Mesenchymal stem cell (in vitro differentiated cells and primary cell): ENCODE results near the gene FOXE3.
"Not testable (repeated sequence)": the region's sequence is repeated elsewhere in the genome, so short reads cannot be mapped to it uniquely, and the experiment has no call there.

Experiments used
- DNase-seq: peaks from one replicate; pipeline ENCODE4 v3.0.0-alpha.2; 2013
- H2AFZ ChIP-seq: one replicate; pipeline ENCODE4 v1.6.1; 2013; ENCODE audit warnings: low read depth, mild to moderate bottlenecking, control low read depth, inconsistent platforms, low read length, moderate library complexity
- H2AK5ac ChIP-seq: 2 replicates; pipeline ENCODE4 v1.6.1; 2013; ENCODE audit warnings: low read length, moderate library complexity, mild to moderate bottlenecking, inconsistent platforms; ENCODE audit not compliant: severe bottlenecking
- H2BK120ac ChIP-seq: one replicate; pipeline ENCODE4 v1.6.1; 2013; ENCODE audit warnings: low read depth, mild to moderate bottlenecking, inconsistent platforms, low read length, moderate library complexity
- H2BK12ac ChIP-seq, 2 experiments: one replicate each; pipeline ENCODE4 v1.6.1; 2013; ENCODE audit warnings: inconsistent platforms in 2 of 2, low read length in 2 of 2, mild to moderate bottlenecking in 2 of 2, moderate library complexity in 2 of 2, control low read depth in 1 of 2
- H2BK15ac ChIP-seq: one replicate; pipeline ENCODE4 v1.6.1; 2013; ENCODE audit warnings: mild to moderate bottlenecking, low read depth, inconsistent platforms; ENCODE audit not compliant: poor library complexity, severe bottlenecking
- H2BK5ac ChIP-seq: 2 replicates; pipeline ENCODE4 v1.6.1; 2013; ENCODE audit warnings: low read depth, mild to moderate bottlenecking, low read length, control low read depth, inconsistent platforms; ENCODE audit not compliant: poor library complexity, severe bottlenecking
- H3K14ac ChIP-seq, 2 experiments: one replicate each; pipeline ENCODE4 v1.6.1; 2013; ENCODE audit warnings: inconsistent platforms in 2 of 2, low read length in 2 of 2, control low read depth in 1 of 2, mild to moderate bottlenecking in 1 of 2, moderate library complexity in 1 of 2
- H3K18ac ChIP-seq, 2 experiments: one replicate each; pipeline ENCODE4 v1.6.1; 2013; ENCODE audit warnings: inconsistent platforms in 2 of 2, low read length in 2 of 2, control low read depth in 1 of 2, low read depth in 1 of 2, mild to moderate bottlenecking in 1 of 2
- H3K23ac ChIP-seq, 2 experiments: one replicate each; pipeline ENCODE4 v1.6.1; 2013; ENCODE audit warnings: inconsistent platforms in 2 of 2, low read length in 2 of 2, mild to moderate bottlenecking in 2 of 2, moderate library complexity in 2 of 2, control low read depth in 1 of 2
- H3K27ac ChIP-seq: 2 replicates; pipeline ENCODE4 v1.5.1; 2013; ENCODE audit warnings: mild to moderate bottlenecking, moderate library complexity, low read length, control low read depth, inconsistent platforms; ENCODE audit not compliant: poor library complexity, severe bottlenecking
- H3K27me3 ChIP-seq, 2 experiments: 2 replicates each; pipeline versions ENCODE4 v1.6.1 to v1.7.0; 2013; ENCODE audit warnings: low read length in 2 of 2, mild to moderate bottlenecking in 2 of 2, moderate library complexity in 2 of 2, control low read depth in 1 of 2, inconsistent platforms in 1 of 2; ENCODE audit not compliant: control insufficient read depth in 1 of 2, insufficient read depth in 1 of 2
- H3K36me3 ChIP-seq, 2 experiments: 2 replicates each; pipeline versions ENCODE4 v1.6.1 to v1.7.0; 2013; ENCODE audit warnings: low read length in 2 of 2, control low read depth in 1 of 2, inconsistent platforms in 1 of 2, low read depth in 1 of 2, mild to moderate bottlenecking in 1 of 2; ENCODE audit not compliant: insufficient read depth in 2 of 2, control insufficient read depth in 1 of 2
- H3K4ac ChIP-seq, 2 experiments: one replicate each; pipeline ENCODE4 v1.6.1; 2013; ENCODE audit warnings: inconsistent platforms in 2 of 2, low read length in 2 of 2, mild to moderate bottlenecking in 2 of 2, moderate library complexity in 2 of 2, control low read depth in 1 of 2, low read depth in 1 of 2
- H3K4me1 ChIP-seq: 2 replicates; pipeline ENCODE4 v1.6.1; 2013; ENCODE audit warnings: low read depth, low read length, control low read depth; ENCODE audit not compliant: control insufficient read depth, insufficient read depth
- H3K4me2 ChIP-seq: 2 replicates; pipeline ENCODE4 v1.6.1; 2013; ENCODE audit warnings: low read length, mild to moderate bottlenecking, inconsistent platforms; ENCODE audit not compliant: poor library complexity, severe bottlenecking
- H3K4me3 ChIP-seq, 2 experiments: 2 replicates each; pipeline versions ENCODE4 v1.5.1 to v1.7.0; 2013; ENCODE audit warnings: low read length in 2 of 2, mild to moderate bottlenecking in 2 of 2, control low read depth in 1 of 2, low read depth in 1 of 2; ENCODE audit not compliant: insufficient read depth in 1 of 2
- H3K79me1 ChIP-seq: replicated peaks from 2 replicates; pipeline ENCODE4 v1.6.1; 2013; ENCODE audit warnings: mild to moderate bottlenecking, control low read depth, low read length, inconsistent platforms; ENCODE audit not compliant: poor library complexity, severe bottlenecking
- H3K9ac ChIP-seq: 2 replicates; pipeline ENCODE4 v1.7.0; 2013; ENCODE audit warnings: mild to moderate bottlenecking, low read length, moderate library complexity
- H3K9me3 ChIP-seq: 2 replicates; pipeline ENCODE4 v1.7.0; 2013; ENCODE audit warnings: mild to moderate bottlenecking, low read length; ENCODE audit not compliant: control insufficient read depth
- H4K8ac ChIP-seq: one replicate; pipeline ENCODE4 v1.6.1; 2013; ENCODE audit warnings: inconsistent platforms, mild to moderate bottlenecking, low read length, moderate library complexity
- H4K91ac ChIP-seq: one replicate; pipeline ENCODE4 v1.6.1; 2013; ENCODE audit warnings: mild to moderate bottlenecking, low read length, inconsistent platforms
- WGBS: methylation state at CpG from one replicate; pipeline ENCODE4 v1.1.7; 2013; ENCODE audit warnings: mixed read lengths; 5-methylcytosine and 5-hydroxymethylcytosine counted together

The FOXE3 gene

GRCh38 chr1:47456250-47456649, 40.2 kb downstream of the FOXE3 start:
- Histone ChIP-seq H3K79me1 (no peaks in the 10 kb centered on the region), H3K23ac (no peak overlapping the region), H2AFZ (no peak overlapping the region), H2AK5ac (no peak overlapping the region), H3K4ac (no peak overlapping the region), H3K9ac (no peak overlapping the region), H4K91ac (no peak overlapping the region), H2BK120ac (no peak overlapping the region), H3K27ac (no peak overlapping the region), H4K8ac (no peak overlapping the region), H3K27me3 (peaks cover 44 to 76% of the 10 kb centered on the region in 2 experiments), H2BK12ac (no peak overlapping the region), H3K18ac (no peak overlapping the region), H3K4me3 (no peak overlapping the region), H3K14ac (no peak overlapping the region), H3K9me3 (no peaks in the 10 kb centered on the region), H3K36me3 (no peaks in the 10 kb centered on the region), H2BK15ac (no peak overlapping the region), H3K4me2 (no peak overlapping the region), H2BK5ac (no peak overlapping the region), H3K4me1 (no peaks in the 10 kb centered on the region)
- DNase-seq: no peak
- 86% methylated on average over 1 of the region's 4 CpGs for WGBS

GRCh38 chr1:47457547-47457946, 41.5 kb downstream of the FOXE3 start:
- not testable (repeated sequence) for H2BK5ac ChIP-seq, H3K9ac ChIP-seq, H3K23ac ChIP-seq, H4K8ac ChIP-seq, H2BK12ac ChIP-seq, H3K9me3 ChIP-seq, H2BK120ac ChIP-seq, H2BK15ac ChIP-seq, H3K27ac ChIP-seq, H3K4me2 ChIP-seq, H2AFZ ChIP-seq, H3K4ac ChIP-seq, H3K79me1 ChIP-seq, H3K14ac ChIP-seq, H4K91ac ChIP-seq, H2AK5ac ChIP-seq, H3K18ac ChIP-seq, H3K4me1 ChIP-seq, H3K36me3 ChIP-seq, DNase-seq, H3K4me3 ChIP-seq
- peaks cover 35 to 76% of the 10 kb centered on the region in 2 experiments for H3K27me3 ChIP-seq
- 89% methylated on average over 16 of the region's 16 CpGs for WGBS

- no peak overlapping the region for H3K18ac ChIP-seq
- H4K8ac ChIP-seq: no peak overlapping the region
- no peak overlapping the region for H2BK5ac ChIP-seq
- no peaks in the 10 kb centered on the region for H3K79me1 ChIP-seq
- H4K91ac ChIP-seq: peak overlapping the region; percentile 85
- 41% methylated on average over 11 of the region's 11 CpGs for WGBS
- no peaks in the 10 kb centered on the region for H3K36me3 ChIP-seq
- no peak overlapping the region for H2BK12ac ChIP-seq
- H3K4me1 ChIP-seq: no peaks in the 10 kb centered on the region
- H3K14ac ChIP-seq: no peak overlapping the region
- no peak overlapping the region for H2AK5ac ChIP-seq
- H3K27ac ChIP-seq: no peak overlapping the region
- H2BK15ac ChIP-seq: no peak overlapping the region
- H3K4me3 ChIP-seq: no peak overlapping the region
- H3K4ac ChIP-seq: no peak overlapping the region
- no peak for DNase-seq
- H3K9me3 ChIP-seq: no peaks in the 10 kb centered on the region
- no peak overlapping the region for H3K4me2 ChIP-seq
- H2BK120ac ChIP-seq: no peak overlapping the region
- H3K9ac ChIP-seq: no peak overlapping the region
- H3K27me3 ChIP-seq: peaks cover 32 to 80% of the 10 kb centered on the region in 2 experiments
- H3K23ac ChIP-seq: no peak overlapping the region
- no peak overlapping the region for H2AFZ ChIP-seq
Measured at GRCh38 chr1:47459253-47459788, 43.2 kb downstream of the FOXE3 start.

- Histone ChIP-seq H4K91ac (no peak overlapping the region), H3K4ac (no peak overlapping the region), H3K4me3 (no peak overlapping the region), H3K79me1 (no peaks in the 10 kb centered on the region), H2BK12ac (no peak overlapping the region), H2AFZ (no peak overlapping the region), H3K23ac (no peak overlapping the region), H3K4me2 (no peak overlapping the region), H3K9me3 (no peaks in the 10 kb centered on the region), H3K4me1 (no peaks in the 10 kb centered on the region), H3K14ac (no peak overlapping the region), H4K8ac (no peak overlapping the region), H3K36me3 (no peaks in the 10 kb centered on the region), H2BK5ac (no peak overlapping the region), H3K27ac (no peak overlapping the region), H3K18ac (no peak overlapping the region), H2AK5ac (no peak overlapping the region), H2BK120ac (no peak overlapping the region), H3K27me3 (peaks cover 30 to 77% of the 10 kb centered on the region in 2 experiments), H3K9ac (no peak overlapping the region), H2BK15ac (no peak overlapping the region)
- 21% methylated on average over 4 of the region's 5 CpGs for WGBS
- DNase-seq: no peak
Measured at GRCh38 chr1:47460040-47460439, 44.0 kb downstream of the FOXE3 start.
